Measurements from ENCODE around the gene PXDN.
"Not testable (repeated sequence)": the region's sequence is repeated elsewhere in the genome, so short reads cannot be mapped to it uniquely, and the experiment has no call there.

Gene PXDN, protein sequence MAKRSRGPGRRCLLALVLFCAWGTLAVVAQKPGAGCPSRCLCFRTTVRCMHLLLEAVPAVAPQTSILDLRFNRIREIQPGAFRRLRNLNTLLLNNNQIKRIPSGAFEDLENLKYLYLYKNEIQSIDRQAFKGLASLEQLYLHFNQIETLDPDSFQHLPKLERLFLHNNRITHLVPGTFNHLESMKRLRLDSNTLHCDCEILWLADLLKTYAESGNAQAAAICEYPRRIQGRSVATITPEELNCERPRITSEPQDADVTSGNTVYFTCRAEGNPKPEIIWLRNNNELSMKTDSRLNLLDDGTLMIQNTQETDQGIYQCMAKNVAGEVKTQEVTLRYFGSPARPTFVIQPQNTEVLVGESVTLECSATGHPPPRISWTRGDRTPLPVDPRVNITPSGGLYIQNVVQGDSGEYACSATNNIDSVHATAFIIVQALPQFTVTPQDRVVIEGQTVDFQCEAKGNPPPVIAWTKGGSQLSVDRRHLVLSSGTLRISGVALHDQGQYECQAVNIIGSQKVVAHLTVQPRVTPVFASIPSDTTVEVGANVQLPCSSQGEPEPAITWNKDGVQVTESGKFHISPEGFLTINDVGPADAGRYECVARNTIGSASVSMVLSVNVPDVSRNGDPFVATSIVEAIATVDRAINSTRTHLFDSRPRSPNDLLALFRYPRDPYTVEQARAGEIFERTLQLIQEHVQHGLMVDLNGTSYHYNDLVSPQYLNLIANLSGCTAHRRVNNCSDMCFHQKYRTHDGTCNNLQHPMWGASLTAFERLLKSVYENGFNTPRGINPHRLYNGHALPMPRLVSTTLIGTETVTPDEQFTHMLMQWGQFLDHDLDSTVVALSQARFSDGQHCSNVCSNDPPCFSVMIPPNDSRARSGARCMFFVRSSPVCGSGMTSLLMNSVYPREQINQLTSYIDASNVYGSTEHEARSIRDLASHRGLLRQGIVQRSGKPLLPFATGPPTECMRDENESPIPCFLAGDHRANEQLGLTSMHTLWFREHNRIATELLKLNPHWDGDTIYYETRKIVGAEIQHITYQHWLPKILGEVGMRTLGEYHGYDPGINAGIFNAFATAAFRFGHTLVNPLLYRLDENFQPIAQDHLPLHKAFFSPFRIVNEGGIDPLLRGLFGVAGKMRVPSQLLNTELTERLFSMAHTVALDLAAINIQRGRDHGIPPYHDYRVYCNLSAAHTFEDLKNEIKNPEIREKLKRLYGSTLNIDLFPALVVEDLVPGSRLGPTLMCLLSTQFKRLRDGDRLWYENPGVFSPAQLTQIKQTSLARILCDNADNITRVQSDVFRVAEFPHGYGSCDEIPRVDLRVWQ (N-terminal part only)

DNA sequence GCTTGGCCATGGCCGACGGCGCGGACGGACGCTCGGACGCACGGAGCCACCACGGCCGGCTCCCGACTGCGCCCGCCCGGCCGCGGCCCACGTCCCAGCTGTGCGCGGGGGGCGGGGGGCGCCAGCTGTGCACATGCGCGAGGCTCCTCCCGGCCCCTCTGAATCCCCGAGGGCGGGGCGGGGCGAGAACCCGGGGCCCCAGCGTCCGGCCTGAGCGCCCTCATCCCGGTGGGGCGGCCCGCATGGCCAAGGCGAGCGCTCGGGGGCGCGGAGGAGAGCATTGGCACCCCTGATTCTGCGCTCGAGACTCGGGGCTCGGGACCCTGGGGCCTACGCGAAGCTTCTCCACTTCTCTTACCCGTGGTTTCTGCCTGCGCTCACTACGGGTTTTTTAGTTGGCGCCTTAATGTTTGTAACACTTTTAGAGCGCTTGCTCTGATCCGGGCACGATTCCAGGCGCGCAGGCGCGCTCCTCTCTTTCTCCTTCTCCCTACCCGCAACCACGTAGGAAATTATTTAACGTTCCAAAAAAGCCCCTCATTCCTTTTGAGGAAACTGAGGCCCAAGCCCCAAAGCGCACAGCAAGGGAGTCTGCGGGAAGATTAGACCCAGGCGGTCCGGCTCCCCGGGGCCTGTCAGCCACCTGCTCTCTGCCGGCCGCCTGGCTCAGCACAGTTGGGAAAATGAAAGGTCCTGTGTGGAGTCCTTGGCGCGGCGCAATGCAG is at the start of gene PXDN:
Gene PXDN, minus strand, starts transcription at position 70 of the 725 bp plus-strand sequence. Its CDS starts 60 bp downstream, at position 10.
- no peak for DNase-seq

DNA sequence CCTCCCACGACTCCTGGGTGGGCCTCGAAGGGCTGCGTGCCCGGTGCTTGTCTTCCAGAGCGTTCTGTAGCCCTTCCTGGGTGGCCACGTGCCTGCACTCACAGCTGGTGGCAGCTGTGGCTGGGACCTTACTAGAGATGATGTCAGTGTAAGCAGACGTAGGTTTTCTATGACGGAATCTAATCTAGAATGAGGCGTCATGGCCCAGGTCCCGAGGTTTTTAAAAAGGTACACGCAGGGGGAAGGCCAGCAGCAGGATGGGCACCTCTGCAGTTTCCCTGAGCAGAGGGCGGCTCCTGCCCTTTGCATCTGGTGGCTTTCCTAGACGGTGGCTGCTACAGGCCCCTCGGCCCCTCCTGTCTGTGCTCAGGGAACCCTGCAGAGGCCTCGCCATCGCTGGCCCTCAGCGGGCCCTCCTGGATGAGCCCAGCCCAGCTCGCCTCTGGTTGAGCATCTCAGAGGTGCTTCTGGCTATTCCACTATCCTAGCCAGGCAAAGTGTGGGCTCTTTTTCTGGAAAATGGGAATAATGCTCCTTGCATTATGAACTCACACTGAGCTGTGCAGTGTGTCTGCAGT is 49.6 kb upstream of the PXDN start:
- no peak for DNase-seq

DNA sequence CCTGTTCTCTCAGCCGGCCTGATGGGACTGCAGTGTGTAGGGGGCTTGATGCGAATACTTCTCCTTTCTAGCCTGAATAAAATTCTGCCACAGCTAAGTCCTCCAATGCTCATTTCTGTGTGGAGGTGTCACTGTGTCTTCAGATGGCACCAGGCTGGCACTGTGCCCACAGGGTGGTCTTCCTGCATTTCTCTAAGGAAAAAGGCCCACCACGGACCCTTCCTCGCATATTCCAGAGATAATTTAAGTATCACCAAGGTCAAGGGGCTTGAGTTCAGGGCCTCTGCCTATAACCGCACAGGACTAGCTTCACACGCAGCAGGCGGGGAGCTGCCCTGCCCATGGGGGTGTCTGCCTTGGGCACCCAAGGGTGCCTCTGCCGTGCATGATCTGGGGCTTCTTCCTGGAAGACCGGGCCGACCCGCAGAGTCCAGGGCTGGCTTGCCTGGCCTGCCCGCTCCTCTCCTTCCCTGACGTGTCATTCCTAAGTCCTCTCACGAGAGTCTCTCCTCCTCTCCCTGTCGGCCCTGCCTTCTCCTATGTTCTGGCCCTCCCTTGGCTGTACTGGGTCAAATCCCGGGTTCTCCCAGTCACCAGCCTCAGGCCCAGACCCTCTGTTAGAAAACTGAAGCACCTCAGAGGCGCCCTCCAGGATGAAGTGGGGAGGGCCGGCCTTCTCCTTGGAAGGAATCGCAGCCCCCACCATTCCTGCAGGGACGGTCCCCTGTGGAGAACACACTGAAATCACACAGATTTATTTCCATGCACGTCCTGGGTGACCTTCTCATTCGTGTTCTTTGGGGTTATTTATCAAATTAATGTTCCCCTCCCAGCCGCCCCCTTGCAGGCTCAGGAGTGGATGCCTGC is 48.9 kb upstream of the PXDN start:
- no peak for DNase-seq

DNA sequence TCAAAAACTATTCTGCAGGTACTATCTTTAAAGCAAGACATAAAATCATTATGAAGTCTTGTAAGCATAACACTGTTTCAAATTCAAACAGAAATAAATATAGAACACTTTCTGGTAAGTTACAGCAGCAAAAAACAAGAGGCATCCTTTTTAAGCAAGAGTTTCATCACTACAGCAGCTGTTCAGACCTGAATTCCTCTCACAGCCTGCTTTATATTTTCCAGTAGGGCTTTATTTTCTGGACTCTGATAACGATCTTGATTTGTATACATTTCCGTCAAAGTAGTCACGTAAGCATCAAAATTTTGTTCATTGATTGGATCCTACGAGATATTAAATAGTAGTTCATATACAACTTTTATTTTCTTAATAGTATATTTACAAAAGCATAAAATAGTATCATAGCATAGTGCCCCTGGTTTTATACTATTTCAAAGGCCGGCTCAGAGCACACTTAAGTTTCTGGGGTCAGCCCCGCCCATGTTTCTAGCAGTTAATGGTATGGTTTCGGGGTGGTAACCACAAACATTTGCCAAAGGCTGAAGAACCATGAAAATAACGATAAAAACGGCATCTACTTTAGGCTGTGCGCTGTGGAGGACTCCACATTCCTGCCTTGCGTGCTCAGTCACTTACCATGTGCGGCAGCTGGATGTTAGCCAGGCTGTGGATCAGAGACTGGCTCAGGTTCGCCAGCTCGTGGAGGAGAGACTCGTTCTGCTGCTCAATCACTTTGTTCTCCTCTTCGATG is 47.5 kb upstream of the PXDN start:
- DNase-seq = no peak

DNA sequence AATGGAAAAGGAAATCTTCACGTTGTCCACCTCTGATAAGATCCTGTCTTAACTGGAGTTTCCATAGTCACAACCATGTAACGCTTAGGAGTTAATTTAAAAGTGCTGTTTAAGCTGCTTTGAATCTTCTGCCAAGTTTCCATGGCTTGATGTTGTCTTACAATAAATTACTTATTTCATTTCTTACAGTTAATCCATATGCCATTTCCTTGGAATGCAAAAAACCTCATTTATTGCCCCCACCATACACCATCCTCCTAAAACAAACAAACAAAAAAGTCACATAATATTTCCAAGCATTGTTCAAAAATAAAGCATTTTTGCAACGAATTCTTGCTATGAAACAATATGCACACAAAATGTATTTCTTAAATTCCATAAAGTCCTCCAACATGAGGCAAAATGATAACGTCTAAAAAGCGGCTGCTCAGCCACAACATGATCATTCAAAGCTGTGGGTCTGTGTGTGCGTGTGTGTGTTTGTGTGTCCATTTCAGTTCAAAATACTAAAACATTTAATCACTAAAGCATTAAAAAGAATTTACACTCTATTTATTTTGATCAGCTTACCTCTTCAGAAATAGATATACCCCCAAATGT is 46.8 kb upstream of the PXDN start:
- no peak for DNase-seq

DNA sequence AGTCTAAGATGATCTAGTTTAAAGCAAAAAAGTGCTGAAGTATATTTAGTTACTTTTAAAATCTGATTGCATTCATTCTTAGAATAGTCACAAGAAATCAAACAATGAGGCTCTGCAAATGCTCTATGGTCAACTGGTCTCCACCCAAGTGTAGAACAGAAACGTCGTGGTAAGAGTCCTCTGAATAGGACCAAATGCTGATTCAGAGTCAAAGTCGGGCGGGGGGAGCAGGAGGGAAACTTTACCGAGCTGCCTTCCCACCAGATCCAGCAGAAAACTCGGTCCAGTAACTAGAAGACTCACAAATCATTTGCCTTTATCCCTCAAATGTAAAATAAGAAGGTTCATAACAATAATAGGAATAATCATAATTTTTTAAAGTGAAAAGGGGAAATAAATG is 46.2 kb upstream of the PXDN start:
- no peak for DNase-seq

DNA sequence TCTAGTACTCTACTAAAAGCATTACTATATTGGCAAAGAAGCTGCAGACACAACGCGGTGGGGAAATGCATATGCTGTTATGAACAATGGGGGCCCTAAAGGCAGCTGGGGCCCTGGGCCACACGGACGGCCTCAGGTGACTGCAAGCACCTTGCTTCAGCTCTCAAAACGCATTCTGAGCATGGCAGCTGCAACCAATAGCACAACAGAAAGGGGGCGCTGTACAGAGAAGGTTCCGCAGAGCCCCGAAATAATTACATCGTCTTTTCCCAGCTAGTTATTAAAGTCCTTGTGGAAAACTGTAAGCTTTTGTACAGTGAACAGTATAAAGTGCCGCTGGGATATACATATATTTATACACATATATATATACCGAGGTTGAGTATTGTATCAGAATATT is 45.3 kb upstream of the PXDN start:
- no peak for DNase-seq

DNA sequence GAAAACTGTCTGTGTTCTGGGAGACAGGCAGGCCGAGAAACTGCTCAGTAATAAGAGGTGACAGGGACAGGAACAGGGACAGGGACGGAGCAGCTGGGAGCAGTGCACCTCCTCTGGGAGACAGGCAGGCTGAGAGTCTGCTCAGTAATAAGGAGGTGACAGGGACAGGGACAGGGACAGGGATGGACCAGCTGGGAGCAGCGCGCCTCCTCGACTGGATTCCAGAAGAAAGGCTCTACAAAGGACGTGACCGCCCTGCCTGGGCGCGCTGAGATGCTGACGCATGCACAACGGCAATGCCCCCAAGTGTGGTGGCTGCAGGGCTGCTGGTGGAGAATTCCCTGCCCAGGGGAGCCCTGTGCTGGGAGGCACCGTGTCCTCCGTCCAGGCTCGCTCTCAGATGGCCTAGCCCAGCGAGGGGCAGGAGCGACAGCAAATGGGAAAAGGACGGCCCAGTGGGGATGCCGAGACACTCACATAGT is 44.2 kb upstream of the PXDN start:
- no peak for DNase-seq

DNA sequence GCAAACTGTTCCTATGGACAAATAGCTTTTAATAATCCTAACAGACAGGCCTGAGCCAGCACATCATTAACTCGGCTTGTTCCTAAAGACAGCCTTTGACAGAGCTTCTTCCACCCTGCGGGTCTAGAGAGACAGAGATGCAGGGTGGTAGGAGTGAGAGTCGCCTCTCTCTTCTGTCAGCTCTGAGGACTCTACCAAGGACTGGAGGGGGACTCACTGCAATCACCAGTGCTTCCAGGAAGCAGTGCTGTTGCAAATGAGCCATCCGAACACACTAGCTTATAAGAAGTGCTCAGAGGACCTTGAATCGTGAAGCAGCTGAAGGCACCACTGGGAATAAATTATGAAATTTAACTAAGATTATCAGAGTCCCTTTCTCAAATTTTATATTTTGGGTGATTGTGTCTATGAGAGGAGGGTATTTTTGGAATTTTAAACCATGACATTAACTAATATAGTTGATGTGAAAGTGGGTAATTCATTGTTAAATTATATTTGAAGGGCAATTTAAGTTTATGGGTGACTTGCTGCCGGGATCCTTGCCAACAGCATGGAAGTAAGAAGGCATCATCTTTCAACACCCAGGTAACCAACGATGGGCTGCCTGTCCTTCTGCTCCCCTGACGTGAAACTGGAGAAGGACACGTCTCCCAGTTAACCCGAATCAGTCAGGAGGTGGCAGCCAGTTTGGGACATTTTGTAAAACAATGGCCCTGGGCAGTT is 43.6 kb upstream of the PXDN start:
- DNase-seq = no peak

DNA sequence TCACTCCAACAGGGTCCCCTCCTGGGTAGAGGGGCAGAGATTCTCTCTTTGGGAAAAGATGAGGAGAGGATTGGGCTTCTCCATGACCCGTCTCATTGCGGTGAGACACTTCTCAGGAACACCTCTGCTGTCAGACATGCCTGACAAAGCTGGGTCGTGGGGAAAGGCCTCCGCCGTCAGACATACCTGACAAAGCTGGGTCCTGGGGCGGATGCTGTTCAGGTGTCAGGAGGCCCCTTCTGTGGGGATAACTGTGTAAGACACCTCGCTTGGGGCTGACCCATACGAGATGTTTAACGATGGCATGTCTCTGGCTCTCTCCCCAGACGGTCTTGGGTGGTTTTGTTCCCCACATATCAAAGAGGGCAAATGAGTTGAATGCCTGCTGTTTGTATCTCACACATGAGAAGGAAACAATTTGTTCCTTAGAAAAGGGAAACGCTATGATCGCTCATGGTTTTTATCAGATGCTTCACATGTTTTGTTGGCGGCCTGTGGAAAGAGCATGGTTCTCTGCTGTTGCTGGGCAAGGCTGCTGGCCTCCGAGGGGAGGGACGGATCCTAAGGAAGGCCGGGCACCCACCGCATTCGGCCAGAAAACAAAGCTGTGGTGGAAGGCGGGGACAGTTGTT is 40.8 kb upstream of the PXDN start:
- DNase-seq = no peak

DNA sequence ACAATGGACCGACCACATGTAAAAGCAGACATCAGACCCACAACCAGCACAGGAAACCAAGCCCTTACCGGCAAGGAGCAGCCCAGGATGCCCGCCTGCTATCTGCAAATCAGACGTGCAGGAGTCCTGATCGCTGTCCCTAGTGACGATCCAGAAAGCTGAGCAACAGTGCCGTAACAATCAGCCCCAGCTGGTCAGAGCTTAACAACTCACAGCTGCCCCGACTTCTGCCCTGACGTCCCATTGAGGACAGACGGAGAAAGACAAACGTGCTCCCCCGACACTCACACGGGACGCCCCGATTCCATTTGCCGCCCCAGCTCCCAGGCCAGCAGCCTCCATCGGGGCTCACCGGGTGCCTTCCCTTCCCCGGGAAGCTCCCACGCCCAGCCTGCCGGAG is 39.8 kb upstream of the PXDN start:
- DNase-seq = no peak

DNA sequence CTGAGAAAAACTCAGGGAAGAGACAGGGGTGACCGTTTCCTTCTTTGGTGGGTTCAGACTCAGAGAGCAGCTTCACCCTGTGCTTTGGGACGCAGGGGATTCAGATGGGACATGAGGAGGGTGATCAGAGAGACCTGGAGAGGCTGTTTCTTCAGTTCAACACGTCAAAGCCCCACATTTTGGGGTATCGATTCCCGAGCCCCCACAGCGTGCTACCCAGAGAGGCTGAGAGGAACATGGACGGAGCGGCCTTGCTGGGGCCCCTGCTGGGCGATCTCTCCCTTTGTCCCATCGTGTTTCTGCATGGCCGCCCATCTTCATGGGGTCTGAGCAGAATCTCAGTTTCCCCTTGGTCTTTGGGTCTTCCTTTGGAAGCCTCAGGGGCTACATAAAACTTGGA is 38.2 kb upstream of the PXDN start:
- no peak for DNase-seq

DNA sequence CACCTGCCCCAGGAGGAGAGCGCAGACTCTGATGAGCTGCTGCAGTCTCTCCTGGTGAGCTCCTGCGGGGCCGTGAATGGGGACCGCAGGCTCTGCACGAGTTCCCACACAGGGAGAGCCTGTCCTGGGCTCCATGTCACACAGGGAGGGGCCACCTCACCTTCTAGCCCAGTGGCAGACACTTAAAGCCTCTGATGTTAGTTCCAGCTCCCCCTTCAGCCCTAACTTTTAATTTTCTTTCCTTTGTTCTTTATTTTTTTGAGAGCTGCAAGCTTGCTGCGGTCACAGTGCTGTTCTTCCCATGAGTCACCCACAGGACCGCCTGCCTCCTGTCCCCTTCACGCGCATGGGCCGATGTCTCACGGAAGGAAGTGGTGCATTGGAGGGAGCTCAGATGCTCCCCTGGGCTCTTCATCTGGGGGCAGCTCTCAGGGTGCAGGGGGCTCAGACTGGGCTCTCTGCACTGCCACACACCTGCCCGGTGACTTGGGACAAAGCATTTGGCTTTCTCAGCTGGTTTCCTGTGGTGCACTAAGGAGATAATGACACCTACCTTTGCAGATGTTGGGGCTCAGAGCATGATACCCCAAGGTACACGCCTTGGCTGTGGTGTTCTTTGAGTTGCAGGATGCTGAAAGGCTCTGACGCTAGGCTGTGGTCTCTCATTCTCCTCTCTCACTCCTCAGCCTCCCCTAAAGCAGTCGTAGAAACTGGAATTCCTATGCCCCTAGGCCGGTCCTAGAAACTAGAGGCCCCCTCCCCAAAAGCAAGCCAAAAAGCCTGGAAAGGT is 37.2 kb upstream of the PXDN start:
- no peak for DNase-seq

DNA sequence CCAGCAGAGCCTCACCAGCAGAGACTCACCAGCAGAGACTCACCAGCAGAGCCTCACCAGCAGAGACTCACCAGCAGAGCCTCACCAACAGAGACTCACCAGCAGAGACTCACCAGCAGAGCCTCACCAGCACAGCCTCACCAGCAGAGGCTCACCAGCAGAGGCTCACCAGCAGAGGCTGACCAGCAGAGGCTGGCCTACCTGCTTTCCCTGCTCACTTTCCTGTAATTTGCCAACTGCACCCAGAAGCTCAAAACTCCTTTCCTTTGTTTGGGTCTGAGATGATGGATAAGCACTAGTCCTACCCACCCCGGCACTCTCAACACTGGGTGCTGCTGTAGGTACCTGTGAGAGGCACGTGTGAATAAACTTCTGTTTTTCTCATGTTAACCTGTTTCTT is 36.4 kb upstream of the PXDN start:
- DNase-seq = no peak

DNA sequence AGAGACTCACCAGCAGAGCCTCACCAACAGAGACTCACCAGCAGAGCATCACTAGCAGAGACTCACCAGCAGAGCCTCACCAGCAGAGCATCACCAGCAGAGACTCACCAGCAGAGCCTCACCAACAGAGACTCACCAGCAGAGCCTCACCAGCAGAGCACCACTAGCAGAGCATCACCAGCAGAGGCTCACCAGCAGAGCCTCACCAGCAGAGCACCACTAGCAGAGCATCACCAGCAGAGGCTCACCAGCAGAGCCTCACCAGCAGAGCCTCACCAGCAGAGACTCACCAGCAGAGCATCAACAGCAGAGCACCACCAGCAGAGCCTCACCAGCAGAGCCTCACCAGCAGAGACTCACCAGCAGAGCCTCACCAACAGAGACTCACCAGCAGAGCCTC is 35.7 kb upstream of the PXDN start:
- not testable (repeated sequence) for DNase-seq

DNA sequence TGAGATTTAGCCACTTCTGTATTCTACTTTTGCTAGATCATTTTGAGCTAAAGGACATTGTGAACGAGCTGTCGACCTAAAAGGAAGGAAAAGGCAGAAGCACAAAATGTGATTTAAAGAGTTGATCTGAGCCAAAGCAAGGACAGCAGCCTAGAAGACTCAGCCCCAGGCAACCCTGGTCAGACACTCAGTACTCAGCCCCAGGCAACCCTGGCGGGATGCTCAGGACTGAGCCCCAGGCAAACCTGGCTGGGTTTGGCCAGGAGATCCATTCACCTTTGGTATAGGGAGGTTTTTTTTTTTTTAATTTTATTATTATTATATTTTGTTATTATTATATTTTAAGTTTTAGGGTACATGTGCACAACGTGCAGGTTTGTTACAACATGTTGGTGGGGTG is 34.3 kb upstream of the PXDN start:
- DNase-seq = no peak

DNA sequence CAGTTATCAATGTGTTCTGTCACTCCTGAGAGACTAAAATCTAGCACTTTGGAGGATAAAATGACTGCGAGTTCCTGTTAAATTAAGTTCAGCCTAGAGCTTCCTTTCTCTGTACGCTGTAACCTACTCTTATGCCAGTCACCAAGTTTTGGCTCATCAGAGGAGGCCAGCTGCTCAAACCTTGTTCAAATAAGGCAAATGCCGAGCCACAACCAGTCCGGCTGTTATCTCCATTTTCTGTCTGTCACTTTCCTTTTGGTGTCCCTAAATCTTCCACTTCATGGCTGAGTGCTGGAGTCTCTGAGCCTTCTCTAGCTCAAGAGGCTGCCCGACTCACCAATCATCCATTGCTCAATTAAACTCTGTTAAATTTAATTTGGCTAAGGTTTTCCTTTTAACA is 33.5 kb upstream of the PXDN start:
- no peak for DNase-seq

DNA sequence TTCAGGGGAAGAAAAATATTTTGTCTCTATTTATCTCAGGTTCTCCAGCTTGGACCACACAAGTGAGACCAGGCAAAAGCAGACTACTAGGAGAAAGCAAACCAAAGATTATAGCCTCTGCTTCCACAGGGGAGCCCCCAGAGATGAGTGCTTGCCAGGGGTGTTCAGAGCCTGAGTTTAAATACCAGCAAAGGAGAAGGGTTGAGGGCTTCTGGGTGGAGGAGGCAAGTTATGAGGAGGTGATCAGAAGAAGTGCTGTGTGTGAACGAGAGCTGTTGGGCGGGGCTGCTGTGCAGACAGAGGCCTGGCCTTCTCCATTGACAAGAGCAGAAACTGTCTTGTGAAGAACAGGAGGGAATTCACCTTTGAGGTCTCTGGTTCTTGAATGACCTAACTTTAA is 32.8 kb upstream of the PXDN start:
- DNase-seq = no peak
